WTC11 (cell line): Measurements from ENCODE around the gene OLFML3. TPM values are rescaled to one million over a fixed set of nuclear protein-coding genes. Genes with fewer than 3 reads are reported as not detected.
A peak's percentile ranks its signal among the peaks of the same experiment; 100 is the strongest.

Experiments
- ATAC-seq: fragments of 200-7000 bp; cut with Tn5 transposase; 2 replicates; pipeline ENCODE4 v1.10.0; 2021; ENCODE audit warnings: mild to moderate bottlenecking, moderate library complexity
- CTCF ChIA-PET: fragments of 300-600 bp; sonication (Branson Sonifier 250); formaldehyde crosslinking; loops from one replicate; lab custom pipeline; 2021; ENCODE audit warnings: antibody characterized with exemption; lab: Charles Lee
- POLR2A ChIA-PET: fragments of 350-600 bp; sonication (Branson Sonifier 250); formaldehyde crosslinking; loops from one replicate; lab custom pipeline; 2021; ENCODE audit warnings: antibody characterized with exemption; lab: Charles Lee
- DNase-seq: peaks from one replicate; pipeline ENCODE4 v3.0.0; 2021; ENCODE audit warnings: low spot score
- H3K27ac Mint-ChIP-seq: 2 replicates; pipeline ENCODE4 v1.8.0; 2021; ENCODE audit warnings: mixed read lengths
- H3K27me3 Mint-ChIP-seq: 2 replicates; pipeline ENCODE4 v1.8.0; 2021; ENCODE audit warnings: low read depth, mild to moderate bottlenecking, moderate library complexity, mixed read lengths
- H3K36me3 Mint-ChIP-seq: 2 replicates; pipeline ENCODE4 v1.8.0; 2021; ENCODE audit warnings: mixed read lengths
- H3K4me1 Mint-ChIP-seq: 2 replicates; pipeline ENCODE4 v1.8.0; 2022; ENCODE audit warnings: mixed read lengths
- H3K4me3 Mint-ChIP-seq: 2 replicates; pipeline ENCODE4 v1.8.0; 2021; ENCODE audit warnings: mild to moderate bottlenecking, moderate library complexity, mixed read lengths
- H3K9me3 Mint-ChIP-seq: 2 replicates; pipeline ENCODE4 v1.8.0; 2021; ENCODE audit warnings: mixed read lengths
- ATF6 ChIP-seq: sonication (generic); formaldehyde crosslinking; IDR thresholded peaks from 2 replicates; pipeline ENCODE4 v1.8.1; 2023; ENCODE audit warnings: mild to moderate bottlenecking, missing genetic modification reagents
- CBFB ChIP-seq: sonication (generic); formaldehyde crosslinking; IDR thresholded peaks from 2 replicates; pipeline ENCODE4 v1.8.1; 2022; ENCODE audit warnings: mild to moderate bottlenecking, low read depth, missing genetic modification reagents
- CTCF ChIP-seq: fragments of 200-600 bp; IDR thresholded peaks from 2 replicates; pipeline ENCODE4 v1.8.0; 2022; ENCODE audit warnings: antibody characterized with exemption
- E2F1 ChIP-seq: sonication (generic); formaldehyde crosslinking; IDR thresholded peaks from 2 replicates; pipeline ENCODE4 v1.8.0; 2022; ENCODE audit warnings: mild to moderate bottlenecking, missing genetic modification reagents
- GRHL2 ChIP-seq: fragments of 250-450 bp; sonication (Bioruptor Pico); IDR thresholded peaks from 2 replicates; pipeline ENCODE4 v1.8.0; 2022; ENCODE audit warnings: mild to moderate bottlenecking, moderate library complexity; ENCODE audit not compliant: insufficient replicate concordance, severe bottlenecking
- GTF2I ChIP-seq: fragments of 250-450 bp; sonication (Bioruptor Pico); conservative IDR thresholded peaks from 2 replicates; pipeline ENCODE4 v1.4.0; 2021; ENCODE audit warnings: mild to moderate bottlenecking
- NR1H2 ChIP-seq: sonication (generic); formaldehyde crosslinking; IDR thresholded peaks from 2 replicates; pipeline ENCODE4 v1.9.0; 2021; ENCODE audit warnings: mild to moderate bottlenecking, moderate library complexity, missing genetic modification reagents
- SMAD3 ChIP-seq: sonication (generic); formaldehyde crosslinking; IDR thresholded peaks from 2 replicates; pipeline ENCODE4 v1.8.0; 2022; ENCODE audit warnings: missing genetic modification reagents, mild to moderate bottlenecking, borderline replicate concordance
- TEAD4 ChIP-seq: sonication (generic); formaldehyde crosslinking; IDR thresholded peaks from 2 replicates; pipeline ENCODE4 v1.8.0; 2022; ENCODE audit warnings: mild to moderate bottlenecking, missing genetic modification reagents
- ZNF423 ChIP-seq: fragments of 250-450 bp; sonication (Bioruptor Pico); IDR thresholded peaks from 2 replicates; pipeline ENCODE4 v2.1.2; 2022; ENCODE audit warnings: mild to moderate bottlenecking, moderate library complexity
- ZNF671 ChIP-seq: fragments of 250-450 bp; sonication (Bioruptor Pico); IDR thresholded peaks from 2 replicates; pipeline ENCODE4 v1.8.0; 2021; ENCODE audit warnings: mild to moderate bottlenecking
- total RNA-seq: library from RNA; stranded (reverse); gene quantifications from 3 replicates; pipeline ENCODE4 v1.2.3, GENCODE V29; 2021
- TF ChIP-seq, protein P1 (sequence below): sonication (generic); formaldehyde crosslinking; IDR thresholded peaks from 2 replicates; pipeline ENCODE4 v1.8.1; 2022; ENCODE audit warnings: low read depth, missing genetic modification reagents, borderline replicate concordance
- TF ChIP-seq, protein P2 (sequence below): sonication (generic); formaldehyde crosslinking; IDR thresholded peaks from 2 replicates; pipeline ENCODE4 v1.8.1; 2022; ENCODE audit warnings: mild to moderate bottlenecking, missing genetic modification reagents, moderate library complexity, borderline replicate concordance
- TF ChIP-seq, protein P3 (sequence below): sonication (generic); formaldehyde crosslinking; IDR thresholded peaks from 2 replicates; pipeline ENCODE4 v1.8.0; 2023; ENCODE audit warnings: mild to moderate bottlenecking, missing genetic modification reagents

Gene OLFML3
- total RNA-seq, 1 experiment from 2014 or later, result 65.8 TPM

DNA sequence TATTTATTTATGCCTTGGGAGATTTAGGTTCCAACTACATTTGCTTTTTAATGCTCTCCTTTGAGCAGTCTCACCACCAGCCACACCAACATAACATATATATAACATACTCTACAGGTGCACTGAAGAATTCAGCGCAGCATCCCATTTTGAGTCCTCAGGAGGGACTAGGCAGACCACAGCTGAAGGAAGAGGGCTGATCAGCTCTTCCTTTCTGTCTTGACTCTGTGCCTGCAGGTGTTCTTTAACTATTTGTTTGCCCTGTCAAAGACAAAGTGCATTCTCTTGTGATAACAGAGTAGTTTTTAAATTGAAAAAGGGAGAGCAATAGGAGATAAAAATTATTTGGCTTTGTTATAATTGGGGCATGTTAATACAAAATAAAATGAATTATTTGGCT, 33.2 kb upstream of the OLFML3 start:
- DNase-seq (no peak), ATAC-seq (peak; percentile 46; the same call in 1 of the 2 replicates)
- CTCF ChIA-PET, result interaction anchor here (0.9 to 2.4 kb wide), 8 partner anchors 16 to 401 kb away, joined by 3 to 7 read pairs (median 3); partner anchors contain the start of genes AP4B1 and OLFML3
- TF ChIP-seq, protein P1, sequence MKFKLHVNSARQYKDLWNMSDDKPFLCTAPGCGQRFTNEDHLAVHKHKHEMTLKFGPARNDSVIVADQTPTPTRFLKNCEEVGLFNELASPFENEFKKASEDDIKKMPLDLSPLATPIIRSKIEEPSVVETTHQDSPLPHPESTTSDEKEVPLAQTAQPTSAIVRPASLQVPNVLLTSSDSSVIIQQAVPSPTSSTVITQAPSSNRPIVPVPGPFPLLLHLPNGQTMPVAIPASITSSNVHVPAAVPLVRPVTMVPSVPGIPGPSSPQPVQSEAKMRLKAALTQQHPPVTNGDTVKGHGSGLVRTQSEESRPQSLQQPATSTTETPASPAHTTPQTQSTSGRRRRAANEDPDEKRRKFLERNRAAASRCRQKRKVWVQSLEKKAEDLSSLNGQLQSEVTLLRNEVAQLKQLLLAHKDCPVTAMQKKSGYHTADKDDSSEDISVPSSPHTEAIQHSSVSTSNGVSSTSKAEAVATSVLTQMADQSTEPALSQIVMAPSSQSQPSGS, result no peak
- no peak for TF ChIP-seq GTF2I (CRISPR knock-in tag)
- TF ChIP-seq ATF6, result no peak
- no peak for TF ChIP-seq ZNF671 (CRISPR knock-in tag)
- no peak for TF ChIP-seq SMAD3 (CRISPR knock-in tag)
- no peak for TF ChIP-seq ZNF423 (CRISPR knock-in tag)
- TF ChIP-seq, protein P2, sequence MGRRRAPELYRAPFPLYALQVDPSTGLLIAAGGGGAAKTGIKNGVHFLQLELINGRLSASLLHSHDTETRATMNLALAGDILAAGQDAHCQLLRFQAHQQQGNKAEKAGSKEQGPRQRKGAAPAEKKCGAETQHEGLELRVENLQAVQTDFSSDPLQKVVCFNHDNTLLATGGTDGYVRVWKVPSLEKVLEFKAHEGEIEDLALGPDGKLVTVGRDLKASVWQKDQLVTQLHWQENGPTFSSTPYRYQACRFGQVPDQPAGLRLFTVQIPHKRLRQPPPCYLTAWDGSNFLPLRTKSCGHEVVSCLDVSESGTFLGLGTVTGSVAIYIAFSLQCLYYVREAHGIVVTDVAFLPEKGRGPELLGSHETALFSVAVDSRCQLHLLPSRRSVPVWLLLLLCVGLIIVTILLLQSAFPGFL (CRISPR knock-in tag), result no peak
- no peak for TF ChIP-seq GRHL2
- no peak for TF ChIP-seq TEAD4 (CRISPR knock-in tag)
- no peak for TF ChIP-seq CTCF
- H3K9me3 Mint-ChIP-seq, result no peaks in the 10 kb centered on the region
- no peaks in the 10 kb centered on the region for H3K27me3 Mint-ChIP-seq
- H3K4me1 Mint-ChIP-seq, result peaks cover 23% of the 10 kb centered on the region
- peaks cover 12% of the 10 kb centered on the region for H3K36me3 Mint-ChIP-seq
- POLR2A ChIA-PET, result no interaction called here
- no peak overlapping the region for H3K27ac Mint-ChIP-seq
- no peak overlapping the region for H3K4me3 Mint-ChIP-seq

DNA sequence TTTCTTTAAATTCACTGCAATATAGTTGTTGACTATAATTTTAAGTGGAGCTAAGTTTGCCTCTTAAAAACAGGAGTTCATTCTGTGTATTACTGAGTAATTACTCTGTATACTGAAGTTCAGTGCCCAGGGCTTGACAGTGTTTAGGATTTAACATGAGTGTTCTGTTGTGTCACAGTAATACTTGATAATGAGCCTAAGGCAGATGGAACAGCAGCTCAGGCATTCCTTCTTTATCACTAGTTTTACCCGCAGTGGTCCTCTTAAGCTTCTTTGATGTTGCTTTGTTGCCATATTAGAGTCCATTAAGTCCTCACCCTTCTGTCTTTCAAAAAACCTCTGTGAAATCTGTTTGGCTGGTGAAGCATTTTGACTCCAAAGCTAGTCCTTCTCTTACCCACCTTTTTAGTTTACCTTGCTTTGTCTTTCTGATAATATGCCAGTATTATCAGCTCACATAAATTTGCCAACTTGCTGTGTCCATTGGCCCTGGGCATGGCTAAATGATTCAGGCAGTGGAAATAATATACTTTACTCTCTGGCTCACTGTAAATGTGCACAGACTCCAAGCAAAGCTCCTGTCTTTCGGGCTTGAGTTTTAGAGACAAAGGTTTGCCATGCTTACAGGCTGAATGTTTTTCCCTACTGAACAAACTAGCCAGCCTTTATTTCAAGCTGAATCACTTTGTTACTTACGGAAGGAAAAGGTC, 32.4 kb upstream of the OLFML3 start:
- TF ChIP-seq, protein P3, sequence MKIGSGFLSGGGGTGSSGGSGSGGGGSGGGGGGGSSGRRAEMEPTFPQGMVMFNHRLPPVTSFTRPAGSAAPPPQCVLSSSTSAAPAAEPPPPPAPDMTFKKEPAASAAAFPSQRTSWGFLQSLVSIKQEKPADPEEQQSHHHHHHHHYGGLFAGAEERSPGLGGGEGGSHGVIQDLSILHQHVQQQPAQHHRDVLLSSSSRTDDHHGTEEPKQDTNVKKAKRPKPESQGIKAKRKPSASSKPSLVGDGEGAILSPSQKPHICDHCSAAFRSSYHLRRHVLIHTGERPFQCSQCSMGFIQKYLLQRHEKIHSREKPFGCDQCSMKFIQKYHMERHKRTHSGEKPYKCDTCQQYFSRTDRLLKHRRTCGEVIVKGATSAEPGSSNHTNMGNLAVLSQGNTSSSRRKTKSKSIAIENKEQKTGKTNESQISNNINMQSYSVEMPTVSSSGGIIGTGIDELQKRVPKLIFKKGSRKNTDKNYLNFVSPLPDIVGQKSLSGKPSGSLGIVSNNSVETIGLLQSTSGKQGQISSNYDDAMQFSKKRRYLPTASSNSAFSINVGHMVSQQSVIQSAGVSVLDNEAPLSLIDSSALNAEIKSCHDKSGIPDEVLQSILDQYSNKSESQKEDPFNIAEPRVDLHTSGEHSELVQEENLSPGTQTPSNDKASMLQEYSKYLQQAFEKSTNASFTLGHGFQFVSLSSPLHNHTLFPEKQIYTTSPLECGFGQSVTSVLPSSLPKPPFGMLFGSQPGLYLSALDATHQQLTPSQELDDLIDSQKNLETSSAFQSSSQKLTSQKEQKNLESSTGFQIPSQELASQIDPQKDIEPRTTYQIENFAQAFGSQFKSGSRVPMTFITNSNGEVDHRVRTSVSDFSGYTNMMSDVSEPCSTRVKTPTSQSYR (CRISPR knock-in tag), result no peak
- TF ChIP-seq GTF2I (CRISPR knock-in tag) (no peak), CBFB (no peak), E2F1 (no peak), NR1H2 (CRISPR knock-in tag) (no peak)
- Mint-ChIP-seq H3K4me3 (no peak overlapping the region), H3K9me3 (no peaks in the 10 kb centered on the region), H3K36me3 (peaks cover 9% of the 10 kb centered on the region), H3K27me3 (no peaks in the 10 kb centered on the region), H3K4me1 (peaks cover 23% of the 10 kb centered on the region), H3K27ac (0 out of 2 replicates have a peak overlapping the region, but pooled peaks have one; percentile 26)
- POLR2A ChIA-PET, result no interaction called here
- no peak for DNase-seq
- ATAC-seq, result no peak
- CTCF ChIA-PET, result interaction anchor here (0.7 to 2.6 kb wide), 9 partner anchors 8 to 400 kb away, joined by 3 to 11 read pairs (median 4); partner anchors contain the start of genes AP4B1 and OLFML3
